ENCODE data around the gene MAGI2.
"Not testable (repeated sequence)": the region's sequence is repeated elsewhere in the genome, so short reads cannot be mapped to it uniquely, and the experiment has no call there.

MAGI2 gene

DNA sequence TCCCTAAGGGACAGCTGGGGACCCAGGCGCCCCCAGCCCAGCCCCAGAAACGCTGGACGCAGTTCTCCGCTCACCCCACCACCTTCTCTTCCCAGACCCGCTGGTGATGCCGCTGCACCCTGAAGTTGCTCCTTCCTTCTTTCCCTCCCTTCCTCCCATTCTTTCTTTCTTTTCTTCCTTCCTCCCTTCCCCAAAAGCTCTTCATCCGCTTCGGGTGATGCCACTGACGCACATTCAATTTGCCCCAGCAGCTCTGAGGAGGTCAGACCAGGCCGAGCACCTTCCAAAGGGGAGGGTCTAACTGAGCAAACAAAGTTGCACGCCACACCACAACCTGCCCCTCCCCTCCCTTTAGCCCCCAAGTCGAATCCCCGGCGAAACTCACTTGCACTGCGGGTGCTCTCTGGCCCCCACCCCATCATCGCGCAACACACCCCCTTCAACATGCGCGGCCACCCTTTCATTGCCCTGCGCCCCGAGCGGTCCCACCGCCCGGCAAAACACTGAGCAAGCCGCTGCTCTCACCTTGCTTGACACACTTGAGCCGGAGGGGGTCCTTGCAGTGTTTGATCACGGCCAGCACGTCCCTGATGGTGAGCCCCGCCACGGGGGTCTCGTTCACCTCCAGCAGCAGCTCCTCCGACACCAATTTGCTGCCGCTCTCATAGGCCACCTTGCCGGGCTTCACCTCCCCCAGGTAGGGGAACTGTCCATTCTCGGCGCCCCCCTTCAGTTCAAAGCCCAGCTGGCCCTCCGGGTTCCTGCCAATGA is 787 bp downstream of the MAGI2 start:
- Histone ChIP-seq H3K4me1 (ENCODE audit: control insufficient read depth, low read length) (no peaks in the 10 kb centered on the region), H3K79me2 (ENCODE audit: control insufficient read depth, low read length) (no peaks in the 10 kb centered on the region), H3K4me2 (ENCODE audit: low read length) (no peak overlapping the region), H3K36me3 (ENCODE audit: control insufficient read depth, low read length) (no peaks in the 10 kb centered on the region), H3K9me3 (ENCODE audit: control insufficient read depth, insufficient read depth, low read length) (peaks cover 10% of the 10 kb centered on the region; the same call in 1 of the 2 replicates), H3K27me3 (ENCODE audit: control insufficient read depth, low read length) (no peaks in the 10 kb centered on the region), H3F3A (ENCODE audit: control insufficient read depth, insufficient read depth) (no peaks in the 10 kb centered on the region), H3K9me2 (replicated peaks; ENCODE audit: control insufficient read depth, low read length) (no peaks in the 10 kb centered on the region; the same call in 1 of the 2 replicates), H4K20me1 (ENCODE audit: control insufficient read depth, insufficient read depth, low read depth, low read length) (no peaks in the 10 kb centered on the region), H3K27ac (ENCODE audit: low read depth, low read length) (no peak overlapping the region), H3K4me3 (ENCODE audit: low read length) (no peak overlapping the region)
- TF ChIP-seq, protein P1, sequence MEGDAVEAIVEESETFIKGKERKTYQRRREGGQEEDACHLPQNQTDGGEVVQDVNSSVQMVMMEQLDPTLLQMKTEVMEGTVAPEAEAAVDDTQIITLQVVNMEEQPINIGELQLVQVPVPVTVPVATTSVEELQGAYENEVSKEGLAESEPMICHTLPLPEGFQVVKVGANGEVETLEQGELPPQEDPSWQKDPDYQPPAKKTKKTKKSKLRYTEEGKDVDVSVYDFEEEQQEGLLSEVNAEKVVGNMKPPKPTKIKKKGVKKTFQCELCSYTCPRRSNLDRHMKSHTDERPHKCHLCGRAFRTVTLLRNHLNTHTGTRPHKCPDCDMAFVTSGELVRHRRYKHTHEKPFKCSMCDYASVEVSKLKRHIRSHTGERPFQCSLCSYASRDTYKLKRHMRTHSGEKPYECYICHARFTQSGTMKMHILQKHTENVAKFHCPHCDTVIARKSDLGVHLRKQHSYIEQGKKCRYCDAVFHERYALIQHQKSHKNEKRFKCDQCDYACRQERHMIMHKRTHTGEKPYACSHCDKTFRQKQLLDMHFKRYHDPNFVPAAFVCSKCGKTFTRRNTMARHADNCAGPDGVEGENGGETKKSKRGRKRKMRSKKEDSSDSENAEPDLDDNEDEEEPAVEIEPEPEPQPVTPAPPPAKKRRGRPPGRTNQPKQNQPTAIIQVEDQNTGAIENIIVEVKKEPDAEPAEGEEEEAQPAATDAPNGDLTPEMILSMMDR (IDR thresholded peaks at IDR 0.05; ENCODE audit: low read depth, low read length, poor library complexity, severe bottlenecking), result no peak
- no peak for TF ChIP-seq EZH2phosphoT487 (IDR thresholded peaks at IDR 0.05; ENCODE audit: borderline replicate concordance, low read length)

DNA sequence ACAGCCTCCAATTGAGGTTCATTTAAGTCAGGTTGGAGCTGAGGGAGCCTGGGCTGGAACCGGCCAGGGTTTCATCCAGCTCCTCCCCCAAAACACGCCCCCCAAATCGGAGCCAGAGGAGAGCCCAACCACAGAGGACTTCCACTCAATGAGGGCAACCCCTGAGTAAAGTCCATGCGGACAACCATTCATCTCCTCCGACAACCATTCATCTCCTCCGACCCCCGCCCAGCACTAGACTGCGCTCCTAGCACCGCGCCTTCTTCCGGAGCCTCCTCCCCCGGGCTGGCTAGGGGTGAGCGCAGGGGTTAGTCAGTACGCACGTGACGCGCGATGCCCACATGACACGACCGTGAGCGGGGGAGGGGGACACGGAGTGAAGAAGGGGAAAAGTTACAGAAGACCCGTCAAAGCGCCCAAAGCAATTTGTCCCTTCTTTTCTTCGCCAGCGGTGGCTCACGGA is 1.4 kb downstream of the MAGI2 start:
- no peaks in the 10 kb centered on the region for H3K4me1 ChIP-seq (ENCODE audit: control insufficient read depth, low read length)
- no peak for TF ChIP-seq EZH2phosphoT487 (IDR thresholded peaks at IDR 0.05; ENCODE audit: borderline replicate concordance, low read length)
- TF ChIP-seq, protein P1 (IDR thresholded peaks at IDR 0.05; ENCODE audit: low read depth, low read length, poor library complexity, severe bottlenecking), result no peak
- no peaks in the 10 kb centered on the region for H4K20me1 ChIP-seq (ENCODE audit: control insufficient read depth, insufficient read depth, low read depth, low read length)
- H3K4me3 ChIP-seq (ENCODE audit: low read length), result no peak overlapping the region
- H3K9me2 ChIP-seq (replicated peaks; ENCODE audit: control insufficient read depth, low read length), result no peaks in the 10 kb centered on the region; the same call in 1 of the 2 replicates
- no peaks in the 10 kb centered on the region for H3K27me3 ChIP-seq (ENCODE audit: control insufficient read depth, low read length)
- no peaks in the 10 kb centered on the region for H3F3A ChIP-seq (ENCODE audit: control insufficient read depth, insufficient read depth)
- no peak overlapping the region for H3K27ac ChIP-seq (ENCODE audit: low read depth, low read length)
- H3K79me2 ChIP-seq (ENCODE audit: control insufficient read depth, low read length), result no peaks in the 10 kb centered on the region
- no peak overlapping the region for H3K4me2 ChIP-seq (ENCODE audit: low read length)
- no peaks in the 10 kb centered on the region for H3K36me3 ChIP-seq (ENCODE audit: control insufficient read depth, low read length)
- peaks cover 10% of the 10 kb centered on the region; the same call in 1 of the 2 replicates for H3K9me3 ChIP-seq (ENCODE audit: control insufficient read depth, insufficient read depth, low read length)

DNA sequence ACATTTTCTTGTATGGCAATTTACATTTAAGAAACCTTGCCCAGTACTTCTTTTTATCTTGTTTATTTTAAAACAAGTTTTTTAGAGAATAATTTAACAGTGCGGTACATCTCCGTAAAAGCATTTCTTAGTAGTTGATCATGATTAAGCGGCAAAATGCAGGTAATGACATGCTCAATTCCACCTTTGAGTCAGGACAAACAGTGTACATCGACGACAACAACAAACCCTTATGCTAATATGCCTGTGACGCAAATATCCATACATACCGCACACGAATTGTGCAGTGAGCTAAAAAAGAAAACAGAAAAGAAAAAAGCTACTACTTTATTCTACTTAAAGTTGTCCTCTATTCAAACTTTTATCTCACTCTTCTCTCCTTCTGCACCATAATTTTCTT is 1.9 kb downstream of the MAGI2 start:
- H4K20me1 ChIP-seq (ENCODE audit: control insufficient read depth, insufficient read depth, low read depth, low read length), result no peaks in the 10 kb centered on the region
- no peak overlapping the region for H3K27ac ChIP-seq (ENCODE audit: low read depth, low read length)
- no peak overlapping the region for H3K4me3 ChIP-seq (ENCODE audit: low read length)
- no peaks in the 10 kb centered on the region for H3F3A ChIP-seq (ENCODE audit: control insufficient read depth, insufficient read depth)
- peaks cover 10% of the 10 kb centered on the region; the same call in 1 of the 2 replicates for H3K9me3 ChIP-seq (ENCODE audit: control insufficient read depth, insufficient read depth, low read length)
- H3K4me2 ChIP-seq (ENCODE audit: low read length), result no peak overlapping the region
- H3K27me3 ChIP-seq (ENCODE audit: control insufficient read depth, low read length), result no peaks in the 10 kb centered on the region
- H3K79me2 ChIP-seq (ENCODE audit: control insufficient read depth, low read length), result no peaks in the 10 kb centered on the region
- TF ChIP-seq EZH2phosphoT487 (IDR thresholded peaks at IDR 0.05; ENCODE audit: borderline replicate concordance, low read length), result no peak
- TF ChIP-seq, protein P1 (IDR thresholded peaks at IDR 0.05; ENCODE audit: low read depth, low read length, poor library complexity, severe bottlenecking), result no peak
- no peaks in the 10 kb centered on the region for H3K4me1 ChIP-seq (ENCODE audit: control insufficient read depth, low read length)
- no peaks in the 10 kb centered on the region for H3K36me3 ChIP-seq (ENCODE audit: control insufficient read depth, low read length)
- no peaks in the 10 kb centered on the region; the same call in 1 of the 2 replicates for H3K9me2 ChIP-seq (replicated peaks; ENCODE audit: control insufficient read depth, low read length)

DNA sequence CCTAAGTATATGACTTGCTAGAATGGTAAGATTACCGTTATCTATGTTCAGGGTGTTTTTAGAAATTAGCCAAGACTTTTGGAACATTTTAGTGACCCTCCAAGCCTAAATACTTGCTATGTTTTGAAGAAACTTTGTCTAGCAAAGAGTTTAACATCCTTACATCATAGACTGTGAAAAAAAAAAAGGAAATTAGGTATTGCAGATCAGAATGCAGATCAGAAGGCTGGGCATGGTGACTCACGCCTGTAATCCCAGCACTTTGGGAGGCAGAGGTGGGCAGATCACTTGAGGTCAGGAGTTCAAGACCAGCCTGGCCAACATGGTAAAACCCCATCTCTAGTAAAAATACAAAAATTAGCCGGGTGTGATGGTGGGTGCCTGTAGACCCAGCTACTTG is 10.7 kb downstream of the MAGI2 start:
- not testable (repeated sequence) for H3K79me2 ChIP-seq (ENCODE audit: control insufficient read depth, low read length); H3K4me3 ChIP-seq (ENCODE audit: low read length); H3K9me2 ChIP-seq (replicated peaks; ENCODE audit: control insufficient read depth, low read length); H3K27ac ChIP-seq (ENCODE audit: low read depth, low read length); H3K36me3 ChIP-seq (ENCODE audit: control insufficient read depth, low read length); H4K20me1 ChIP-seq (ENCODE audit: control insufficient read depth, insufficient read depth, low read depth, low read length); H3K4me1 ChIP-seq (ENCODE audit: control insufficient read depth, low read length); H3K27me3 ChIP-seq (ENCODE audit: control insufficient read depth, low read length); H3K4me2 ChIP-seq (ENCODE audit: low read length); H3K9me3 ChIP-seq (ENCODE audit: control insufficient read depth, insufficient read depth, low read length); H3F3A ChIP-seq (ENCODE audit: control insufficient read depth, insufficient read depth)
